ENCODE results near the gene AHNAK. TPM values are rescaled to one million over a fixed set of nuclear protein-coding genes. Genes with fewer than 3 reads are reported as not detected.
"Not testable (repeated sequence)": the region's sequence is repeated elsewhere in the genome, so short reads cannot be mapped to it uniquely, and the experiment has no call there.

AHNAK gene
- total RNA-seq, 4 donors from 2014 or later = 374 to 1,261 (median 571) TPM

DNA sequence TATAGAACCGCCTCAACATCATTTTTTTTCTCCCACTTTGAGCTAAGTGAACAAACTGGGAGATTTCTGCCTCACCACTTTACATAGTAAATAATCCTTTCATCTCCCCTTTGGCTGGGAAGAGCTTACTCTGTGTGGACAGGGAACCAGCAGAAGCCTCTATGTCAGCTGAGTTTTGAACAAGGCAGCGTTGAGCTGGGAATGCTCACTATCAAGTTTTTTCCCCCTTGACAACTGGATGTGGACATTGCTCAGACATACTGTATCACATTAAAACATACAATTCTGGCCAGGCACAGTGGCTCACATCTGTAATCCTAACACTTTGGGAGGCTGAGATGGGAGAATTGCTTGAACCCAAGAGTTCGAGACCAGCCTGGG lies 46.0 kb downstream of the AHNAK start:
- peak overlapping the region; percentile 67 to 78 (median 77) for H3K27ac ChIP-seq
- no peaks in the 10 kb centered on the region for H3K9me3 ChIP-seq
- no peaks in the 10 kb centered on the region for H3K36me3 ChIP-seq
- no peaks in the 10 kb centered on the region for H3K27me3 ChIP-seq
- DNase-seq = no peak
- H3K4me3 ChIP-seq = no peak overlapping the region
- no peak for ATAC-seq
- peaks cover 42 to 62% of the 10 kb centered on the region in 2 donors for H3K4me1 ChIP-seq
- intact Hi-C loops (cut with DNase I; ENCODE audit: low total_unique reads) (loop anchor here (1.0 kb wide), 1 partner anchor 60 kb away; no protein-coding TSS in a partner anchor), in situ Hi-C loops (cut with MboI; ENCODE audit: low sequenced_read_pairs in 4 of 4) (no loop called here)
- no peak for TF ChIP-seq POLR2A (IDR thresholded peaks at IDR 0.05)
- TF ChIP-seq, protein P1, sequence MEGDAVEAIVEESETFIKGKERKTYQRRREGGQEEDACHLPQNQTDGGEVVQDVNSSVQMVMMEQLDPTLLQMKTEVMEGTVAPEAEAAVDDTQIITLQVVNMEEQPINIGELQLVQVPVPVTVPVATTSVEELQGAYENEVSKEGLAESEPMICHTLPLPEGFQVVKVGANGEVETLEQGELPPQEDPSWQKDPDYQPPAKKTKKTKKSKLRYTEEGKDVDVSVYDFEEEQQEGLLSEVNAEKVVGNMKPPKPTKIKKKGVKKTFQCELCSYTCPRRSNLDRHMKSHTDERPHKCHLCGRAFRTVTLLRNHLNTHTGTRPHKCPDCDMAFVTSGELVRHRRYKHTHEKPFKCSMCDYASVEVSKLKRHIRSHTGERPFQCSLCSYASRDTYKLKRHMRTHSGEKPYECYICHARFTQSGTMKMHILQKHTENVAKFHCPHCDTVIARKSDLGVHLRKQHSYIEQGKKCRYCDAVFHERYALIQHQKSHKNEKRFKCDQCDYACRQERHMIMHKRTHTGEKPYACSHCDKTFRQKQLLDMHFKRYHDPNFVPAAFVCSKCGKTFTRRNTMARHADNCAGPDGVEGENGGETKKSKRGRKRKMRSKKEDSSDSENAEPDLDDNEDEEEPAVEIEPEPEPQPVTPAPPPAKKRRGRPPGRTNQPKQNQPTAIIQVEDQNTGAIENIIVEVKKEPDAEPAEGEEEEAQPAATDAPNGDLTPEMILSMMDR (IDR thresholded peaks at IDR 0.05 in 4 of 5, conservative IDR thresholded peaks at IDR 0.05 in 1 of 5) = no peak

DNA sequence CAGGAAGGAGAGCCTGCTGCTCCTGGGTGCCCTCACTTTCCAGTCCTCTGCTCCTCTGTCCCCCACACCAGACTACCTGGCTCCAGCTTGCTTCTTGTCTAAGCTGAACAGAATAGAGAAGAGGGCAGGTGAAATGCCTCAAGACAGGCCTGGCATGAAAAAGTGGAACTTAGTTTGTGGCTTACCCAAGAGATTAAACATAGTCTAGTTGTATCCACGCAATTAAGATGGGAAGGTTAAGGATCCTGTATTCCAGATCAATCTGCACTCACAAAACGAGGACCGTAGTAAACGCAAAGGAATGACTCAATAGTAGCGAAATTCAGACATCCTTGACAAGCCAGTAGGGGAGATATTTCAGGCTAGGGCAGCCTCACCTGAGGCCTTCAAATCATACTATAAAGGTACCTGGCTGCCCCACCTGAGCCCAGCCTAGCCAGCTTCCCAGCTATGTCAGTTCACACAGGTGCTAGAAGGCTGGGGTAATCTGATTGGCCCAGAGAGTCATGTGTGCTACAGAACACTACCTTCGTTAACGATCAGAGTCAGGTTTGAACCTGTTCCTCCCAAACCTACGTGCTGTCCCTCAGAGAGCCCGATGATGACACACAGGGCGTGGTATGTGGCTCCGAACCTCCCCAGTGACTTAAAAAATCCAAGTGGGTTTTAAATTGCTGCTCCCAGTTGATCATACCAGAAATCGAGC lies 46.5 kb downstream of the AHNAK start:
- peaks cover 42 to 62% of the 10 kb centered on the region in 2 donors for H3K4me1 ChIP-seq
- peak overlapping the region; percentile 67 to 78 (median 77) for H3K27ac ChIP-seq

DNA sequence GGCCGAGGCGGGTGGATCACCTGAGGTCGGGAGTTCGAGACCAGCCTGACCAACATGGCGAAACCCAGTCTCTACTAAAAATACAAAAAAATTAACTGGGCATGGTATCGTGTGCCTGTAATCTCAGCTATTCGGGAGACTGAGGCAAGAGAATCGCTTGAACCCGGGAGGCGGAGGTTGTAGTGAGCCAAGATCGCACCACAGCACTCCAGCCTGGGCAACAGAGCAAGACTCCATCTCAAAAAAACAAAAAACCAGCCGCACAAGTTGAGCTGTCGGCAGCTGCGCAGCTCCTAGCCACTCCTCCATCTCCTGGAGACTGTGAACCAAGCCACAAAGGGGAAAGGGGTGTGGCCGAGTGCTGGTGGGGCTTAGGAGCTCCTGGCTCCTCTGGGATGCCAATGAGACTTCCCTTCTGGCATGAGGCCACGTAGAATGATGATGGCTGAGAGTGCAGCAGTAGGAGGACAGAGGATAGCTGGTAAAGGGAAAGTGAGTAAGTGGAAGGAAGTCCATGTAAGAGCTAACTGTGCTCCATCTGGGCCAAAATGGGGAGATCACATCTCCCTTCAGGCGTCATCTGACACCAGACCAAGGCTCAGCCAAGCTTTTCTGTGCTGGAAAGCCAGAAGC lies 47.2 kb downstream of the AHNAK start:
- DNase-seq (peak; percentile 54 to 74), ATAC-seq (peak; percentile 38 to 56)
- in situ Hi-C loops (cut with MboI; ENCODE audit: low sequenced_read_pairs in 4 of 4) = loop anchor here in 3 of 4 donors (5.0 to 10.0 kb wide), 3 partner anchors 38 to 63 kb away; no protein-coding TSS in a partner anchor
- H3K36me3 ChIP-seq; H3K4me3 ChIP-seq; intact Hi-C loops (cut with DNase I; ENCODE audit: low total_unique reads); H3K27me3 ChIP-seq; H3K9me3 ChIP-seq: not testable (repeated sequence)
- H3K4me1 ChIP-seq = peaks cover 42 to 62% of the 10 kb centered on the region in 2 donors
- peak overlapping the region; percentile 67 to 78 (median 77) for H3K27ac ChIP-seq

More for the DNA sequence above, 46.5 kb downstream of the AHNAK start:
- H3K9me3 ChIP-seq = no peaks in the 10 kb centered on the region
- H3K36me3 ChIP-seq = no peaks in the 10 kb centered on the region
- TF ChIP-seq, protein P1 (IDR thresholded peaks at IDR 0.05 in 4 of 5, conservative IDR thresholded peaks at IDR 0.05 in 1 of 5) = no peak
- no peak overlapping the region for H3K4me3 ChIP-seq
- ATAC-seq (no peak), DNase-seq (no peak)
- in situ Hi-C loops (cut with MboI; ENCODE audit: low sequenced_read_pairs in 4 of 4) = loop anchor here in 3 of 4 donors (5.0 to 10.0 kb wide), 3 partner anchors 37 to 62 kb away; no protein-coding TSS in a partner anchor
- intact Hi-C loops (cut with DNase I; ENCODE audit: low total_unique reads) = no loop called here
- H3K27me3 ChIP-seq = no peaks in the 10 kb centered on the region

DNA sequence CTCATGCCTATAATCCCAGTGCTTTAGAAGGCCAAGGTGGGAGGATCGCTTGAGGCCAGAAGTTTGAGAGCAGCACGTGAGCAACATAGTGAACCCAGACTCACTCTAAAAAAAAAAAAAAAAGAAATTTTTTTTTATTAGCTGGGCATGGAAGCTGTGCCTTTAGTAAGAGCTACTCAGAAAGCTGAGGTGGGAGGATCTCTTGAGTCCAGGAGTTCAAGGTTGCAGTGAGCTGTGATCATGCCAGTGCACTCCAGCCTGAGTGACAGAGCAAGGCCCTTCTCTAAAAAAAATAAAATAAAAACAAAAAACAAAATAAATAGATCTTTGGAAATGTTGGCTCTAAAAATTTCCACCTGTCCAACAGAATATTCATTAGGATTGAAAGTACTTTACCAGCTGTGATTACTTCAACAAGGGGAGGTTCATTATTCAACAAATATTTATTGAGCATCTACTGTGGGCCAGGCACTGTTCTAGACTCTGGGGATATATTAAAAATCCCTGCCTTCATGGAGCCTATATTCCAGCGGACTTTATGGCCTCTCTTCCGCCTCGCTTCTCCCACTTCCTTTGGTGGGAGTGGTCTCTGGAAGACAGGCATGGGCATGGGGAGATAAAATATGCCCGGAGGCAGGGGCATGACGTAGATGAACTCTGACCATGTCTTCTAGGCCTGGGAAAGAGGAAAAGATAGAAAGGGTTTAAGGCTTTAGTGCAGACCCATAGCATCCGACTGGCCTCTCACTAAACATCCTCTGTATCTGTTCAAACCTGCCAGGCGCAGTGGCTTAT lies 47.9 kb downstream of the AHNAK start:
- H3K4me1 ChIP-seq = peaks cover 42 to 62% of the 10 kb centered on the region in 2 donors

More for the DNA sequence above, 47.9 kb downstream of the AHNAK start:
- no peaks in the 10 kb centered on the region for H3K9me3 ChIP-seq
- in situ Hi-C loops (cut with MboI; ENCODE audit: low sequenced_read_pairs in 4 of 4) = loop anchor here in 3 of 4 donors (5.0 to 10.0 kb wide), 3 partner anchors 39 to 64 kb away; no protein-coding TSS in a partner anchor
- DNase-seq = no peak
- ATAC-seq = no peak
- H3K36me3 ChIP-seq = no peaks in the 10 kb centered on the region
- no peaks in the 10 kb centered on the region for H3K27me3 ChIP-seq
- intact Hi-C loops (cut with DNase I; ENCODE audit: low total_unique reads) = no loop called here
- no peak for TF ChIP-seq POLR2A (IDR thresholded peaks at IDR 0.05)
- TF ChIP-seq, protein P1 (IDR thresholded peaks at IDR 0.05 in 4 of 5, conservative IDR thresholded peaks at IDR 0.05 in 1 of 5) = no peak
- H3K4me3 ChIP-seq = no peak overlapping the region
- peak overlapping the region; percentile 67 to 81 (median 78) for H3K27ac ChIP-seq
